WTC11 (cell line): Measurements from ENCODE around the gene OR5H15. TPM values are rescaled to one million over a fixed set of nuclear protein-coding genes. Genes with fewer than 3 reads are reported as not detected.
A peak's percentile ranks its signal among the peaks of the same experiment; 100 is the strongest.

Experiments used
- ATAC-seq: fragments of 200-7000 bp; cut with Tn5 transposase; 2 replicates; pipeline ENCODE4 v1.10.0; 2021; ENCODE audit warnings: mild to moderate bottlenecking, moderate library complexity
- CTCF ChIA-PET: fragments of 300-600 bp; sonication (Branson Sonifier 250); formaldehyde crosslinking; loops from one replicate; lab custom pipeline; 2021; ENCODE audit warnings: antibody characterized with exemption; lab: Charles Lee
- POLR2A ChIA-PET: fragments of 350-600 bp; sonication (Branson Sonifier 250); formaldehyde crosslinking; loops from one replicate; lab custom pipeline; 2021; ENCODE audit warnings: antibody characterized with exemption; lab: Charles Lee
- DNase-seq: peaks from one replicate; pipeline ENCODE4 v3.0.0; 2021; ENCODE audit warnings: low spot score
- H3K27ac Mint-ChIP-seq: 2 replicates; pipeline ENCODE4 v1.8.0; 2021; ENCODE audit warnings: mixed read lengths
- H3K27me3 Mint-ChIP-seq: 2 replicates; pipeline ENCODE4 v1.8.0; 2021; ENCODE audit warnings: low read depth, mild to moderate bottlenecking, moderate library complexity, mixed read lengths
- H3K36me3 Mint-ChIP-seq: 2 replicates; pipeline ENCODE4 v1.8.0; 2021; ENCODE audit warnings: mixed read lengths
- H3K4me1 Mint-ChIP-seq: 2 replicates; pipeline ENCODE4 v1.8.0; 2022; ENCODE audit warnings: mixed read lengths
- H3K4me3 Mint-ChIP-seq: 2 replicates; pipeline ENCODE4 v1.8.0; 2021; ENCODE audit warnings: mild to moderate bottlenecking, moderate library complexity, mixed read lengths
- H3K9me3 Mint-ChIP-seq: 2 replicates; pipeline ENCODE4 v1.8.0; 2021; ENCODE audit warnings: mixed read lengths
- ATF6 ChIP-seq: sonication (generic); formaldehyde crosslinking; IDR thresholded peaks from 2 replicates; pipeline ENCODE4 v1.8.1; 2023; ENCODE audit warnings: mild to moderate bottlenecking, missing genetic modification reagents
- CDX4 ChIP-seq: fragments of 250-450 bp; sonication (Bioruptor Pico); IDR thresholded peaks from 2 replicates; pipeline ENCODE4 v1.9.0; 2021; ENCODE audit warnings: moderate library complexity, mild to moderate bottlenecking, inconsistent platforms, borderline replicate concordance
- E2F1 ChIP-seq: sonication (generic); formaldehyde crosslinking; IDR thresholded peaks from 2 replicates; pipeline ENCODE4 v1.8.0; 2022; ENCODE audit warnings: mild to moderate bottlenecking, missing genetic modification reagents
- FOXK1 ChIP-seq: sonication (generic); formaldehyde crosslinking; IDR thresholded peaks from 2 replicates; pipeline ENCODE4 v1.8.0; 2022; ENCODE audit warnings: mild to moderate bottlenecking, moderate library complexity, missing genetic modification reagents
- GTF2I ChIP-seq: fragments of 250-450 bp; sonication (Bioruptor Pico); conservative IDR thresholded peaks from 2 replicates; pipeline ENCODE4 v1.4.0; 2021; ENCODE audit warnings: mild to moderate bottlenecking
- JUN ChIP-seq: sonication (generic); formaldehyde crosslinking; IDR thresholded peaks from 2 replicates; pipeline ENCODE4 v1.8.0; 2023; ENCODE audit warnings: mild to moderate bottlenecking, missing genetic modification reagents
- NR1H2 ChIP-seq: sonication (generic); formaldehyde crosslinking; IDR thresholded peaks from 2 replicates; pipeline ENCODE4 v1.9.0; 2021; ENCODE audit warnings: mild to moderate bottlenecking, moderate library complexity, missing genetic modification reagents
- NR3C1 ChIP-seq: sonication (generic); formaldehyde crosslinking; conservative IDR thresholded peaks from 2 replicates; pipeline ENCODE4 v1.8.1; 2023; ENCODE audit warnings: low read depth, mild to moderate bottlenecking, missing genetic modification reagents
- PRDM15 ChIP-seq: sonication (generic); formaldehyde crosslinking; IDR thresholded peaks from 2 replicates; pipeline ENCODE4 v1.8.0; 2022; ENCODE audit warnings: missing genetic modification reagents
- PRRX2 ChIP-seq: fragments of 250-450 bp; sonication (Bioruptor Pico); IDR thresholded peaks from 2 replicates; pipeline ENCODE4 v1.8.0; 2021; ENCODE audit warnings: mild to moderate bottlenecking
- SMAD3 ChIP-seq: sonication (generic); formaldehyde crosslinking; IDR thresholded peaks from 2 replicates; pipeline ENCODE4 v1.8.0; 2022; ENCODE audit warnings: missing genetic modification reagents, mild to moderate bottlenecking, borderline replicate concordance
- SMAD4 ChIP-seq: sonication (generic); formaldehyde crosslinking; IDR thresholded peaks from 2 replicates; pipeline ENCODE4 v1.8.0; 2022; ENCODE audit warnings: mild to moderate bottlenecking, missing genetic modification reagents
- SP1 ChIP-seq: sonication (generic); formaldehyde crosslinking; conservative IDR thresholded peaks from 2 replicates; pipeline ENCODE4 v1.8.1; 2022; ENCODE audit warnings: missing genetic modification reagents
- TCF7 ChIP-seq: sonication (generic); formaldehyde crosslinking; IDR thresholded peaks from 2 replicates; pipeline ENCODE4 v1.8.0; 2022; ENCODE audit warnings: mild to moderate bottlenecking, low read depth, missing genetic modification reagents, moderate library complexity
- TEAD4 ChIP-seq: sonication (generic); formaldehyde crosslinking; IDR thresholded peaks from 2 replicates; pipeline ENCODE4 v1.8.0; 2022; ENCODE audit warnings: mild to moderate bottlenecking, missing genetic modification reagents
- USF1 ChIP-seq: sonication (generic); formaldehyde crosslinking; IDR thresholded peaks from 2 replicates; pipeline ENCODE4 v1.8.0; 2022; ENCODE audit warnings: mild to moderate bottlenecking, missing genetic modification reagents
- ZNF281 ChIP-seq: sonication (generic); formaldehyde crosslinking; IDR thresholded peaks from 2 replicates; pipeline ENCODE4 v1.8.0; 2023; ENCODE audit warnings: mild to moderate bottlenecking, missing genetic modification reagents
- ZNF416 ChIP-seq: fragments of 250-450 bp; sonication (Bioruptor Pico); IDR thresholded peaks from 2 replicates; pipeline ENCODE4 v1.9.0; 2021; ENCODE audit warnings: mild to moderate bottlenecking, inconsistent platforms
- ZNF423 ChIP-seq: fragments of 250-450 bp; sonication (Bioruptor Pico); IDR thresholded peaks from 2 replicates; pipeline ENCODE4 v2.1.2; 2022; ENCODE audit warnings: mild to moderate bottlenecking, moderate library complexity
- total RNA-seq: library from RNA; stranded (reverse); gene quantifications from 3 replicates; pipeline ENCODE4 v1.2.3, GENCODE V29; 2021
- TF ChIP-seq, protein P1 (sequence below): fragments of 250-450 bp; sonication (Bioruptor Pico); IDR thresholded peaks from 2 replicates; pipeline ENCODE4 v1.8.0; 2021; ENCODE audit warnings: mild to moderate bottlenecking
- TF ChIP-seq, protein P2 (sequence below): sonication (generic); formaldehyde crosslinking; IDR thresholded peaks from 2 replicates; pipeline ENCODE4 v1.8.0; 2022; ENCODE audit warnings: mild to moderate bottlenecking, missing genetic modification reagents
- TF ChIP-seq, protein P3 (sequence below): fragments of 250-450 bp; sonication (Bioruptor Pico); IDR thresholded peaks from 2 replicates; pipeline ENCODE4 v2.1.2; 2022; ENCODE audit warnings: mild to moderate bottlenecking, moderate library complexity

Gene OR5H15
- total RNA-seq, 1 experiment from 2014 or later: not detected

- TF ChIP-seq TCF7: no peak
- TF ChIP-seq NR1H2: no peak
- TF ChIP-seq CDX4 (CRISPR knock-in tag): no peak
- TF ChIP-seq GTF2I: no peak
- no peak for TF ChIP-seq SMAD3 (CRISPR knock-in tag)
- TF ChIP-seq PRRX2 (CRISPR knock-in tag): no peak
- no peak for TF ChIP-seq JUN
- TF ChIP-seq FOXK1 (CRISPR knock-in tag): no peak
- TF ChIP-seq ATF6 (CRISPR knock-in tag): no peak
Observed at GRCh38 chr3:98209244-98209643, 42.7 kb downstream of the OR5H15 start (continued).

DNA sequence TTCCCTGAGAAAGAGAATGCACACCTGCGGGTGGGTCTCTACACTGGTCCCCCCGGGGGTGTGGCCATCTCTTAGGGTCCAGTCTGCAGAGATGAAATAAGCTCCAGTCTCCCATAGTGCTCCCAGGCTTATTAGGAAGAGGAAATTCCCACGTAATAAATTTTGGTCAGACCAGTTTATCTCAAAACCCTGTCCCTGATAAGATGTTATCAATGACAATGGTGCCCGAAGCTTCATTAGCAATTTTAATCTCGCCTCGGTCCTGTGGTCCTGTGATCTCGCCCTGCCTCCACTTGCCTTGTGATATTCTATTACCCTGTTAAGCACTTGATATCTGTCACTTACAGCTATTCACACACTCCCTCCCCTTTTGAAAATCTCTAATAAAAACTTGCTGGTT lies 46.8 kb downstream of the OR5H15 start:
- ChIA-PET POLR2A (no interaction called here), CTCF (no interaction called here)
- peaks cover 34% of the 10 kb centered on the region for H3K4me1 Mint-ChIP-seq
- no peaks in the 10 kb centered on the region; the same call in 1 of the 2 replicates for H3K27me3 Mint-ChIP-seq
- DNase-seq (no peak), ATAC-seq (no peak)
- peaks cover 22% of the 10 kb centered on the region for H3K9me3 Mint-ChIP-seq
- TF ChIP-seq USF1 (CRISPR knock-in tag): no peak
- TF ChIP-seq PRDM15 (CRISPR knock-in tag): no peak
- TF ChIP-seq, protein P1, sequence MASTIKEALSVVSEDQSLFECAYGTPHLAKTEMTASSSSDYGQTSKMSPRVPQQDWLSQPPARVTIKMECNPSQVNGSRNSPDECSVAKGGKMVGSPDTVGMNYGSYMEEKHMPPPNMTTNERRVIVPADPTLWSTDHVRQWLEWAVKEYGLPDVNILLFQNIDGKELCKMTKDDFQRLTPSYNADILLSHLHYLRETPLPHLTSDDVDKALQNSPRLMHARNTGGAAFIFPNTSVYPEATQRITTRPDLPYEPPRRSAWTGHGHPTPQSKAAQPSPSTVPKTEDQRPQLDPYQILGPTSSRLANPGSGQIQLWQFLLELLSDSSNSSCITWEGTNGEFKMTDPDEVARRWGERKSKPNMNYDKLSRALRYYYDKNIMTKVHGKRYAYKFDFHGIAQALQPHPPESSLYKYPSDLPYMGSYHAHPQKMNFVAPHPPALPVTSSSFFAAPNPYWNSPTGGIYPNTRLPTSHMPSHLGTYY: no peak
- no peak for TF ChIP-seq TCF7
- TF ChIP-seq FOXK1 (CRISPR knock-in tag): no peak
- TF ChIP-seq E2F1 (CRISPR knock-in tag): no peak
- no peak for TF ChIP-seq SMAD4 (CRISPR knock-in tag)
- no peak for TF ChIP-seq NR3C1 (CRISPR knock-in tag)
- no peak for TF ChIP-seq TEAD4
- TF ChIP-seq SP1 (CRISPR knock-in tag): no peak
- TF ChIP-seq, protein P2, sequence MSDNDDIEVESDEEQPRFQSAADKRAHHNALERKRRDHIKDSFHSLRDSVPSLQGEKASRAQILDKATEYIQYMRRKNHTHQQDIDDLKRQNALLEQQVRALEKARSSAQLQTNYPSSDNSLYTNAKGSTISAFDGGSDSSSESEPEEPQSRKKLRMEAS (CRISPR knock-in tag): no peak
- TF ChIP-seq ZNF416 (CRISPR knock-in tag): no peak
- TF ChIP-seq ZNF281: no peak
- TF ChIP-seq, protein P3, sequence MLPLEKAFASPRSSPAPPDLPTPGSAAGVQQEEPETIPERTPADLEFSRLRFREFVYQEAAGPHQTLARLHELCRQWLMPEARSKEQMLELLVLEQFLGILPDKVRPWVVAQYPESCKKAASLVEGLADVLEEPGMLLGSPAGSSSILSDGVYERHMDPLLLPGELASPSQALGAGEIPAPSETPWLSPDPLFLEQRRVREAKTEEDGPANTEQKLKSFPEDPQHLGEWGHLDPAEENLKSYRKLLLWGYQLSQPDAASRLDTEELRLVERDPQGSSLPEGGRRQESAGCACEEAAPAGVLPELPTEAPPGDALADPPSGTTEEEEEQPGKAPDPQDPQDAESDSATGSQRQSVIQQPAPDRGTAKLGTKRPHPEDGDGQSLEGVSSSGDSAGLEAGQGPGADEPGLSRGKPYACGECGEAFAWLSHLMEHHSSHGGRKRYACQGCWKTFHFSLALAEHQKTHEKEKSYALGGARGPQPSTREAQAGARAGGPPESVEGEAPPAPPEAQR: no peak
- TF ChIP-seq ZNF423: no peak
- H3K27ac Mint-ChIP-seq: no peak overlapping the region
- peak overlapping the region; percentile 46 for H3K4me3 Mint-ChIP-seq
- peaks cover 19% of the 10 kb centered on the region for H3K36me3 Mint-ChIP-seq
